CD4-positive, CD25-positive, alpha-beta regulatory T cell (primary cell): ENCODE data around the gene OPCML. TPM values are rescaled to one million over a fixed set of nuclear protein-coding genes. Genes with fewer than 3 reads are reported as not detected.

Experiments used
- ATAC-seq, 2 donors: fragments of 150-1000 bp; cut with Tn5 transposase; one replicate each; pipeline ENCODE4 v1.10.0; 2021; ENCODE audit warnings: low read depth in 2 of 2, moderate number of reproducible peaks in 2 of 2, moderate library complexity in 1 of 2
- DNase-seq, 3 donors: peaks; one replicate each; pipeline versions ENCODE4 v3.0.0 to v3.0.0-alpha.2; 2012 to 2022; ENCODE audit warnings: mixed read lengths in 1 of 3
- H3K27ac ChIP-seq: one replicate; pipeline ENCODE4 v1.7.0; 2013; ENCODE audit warnings: mild to moderate bottlenecking, low read length; ENCODE audit not compliant: insufficient read depth, poor library complexity, severe bottlenecking
- H3K27me3 ChIP-seq: one replicate; pipeline ENCODE4 v1.7.0; 2013; ENCODE audit warnings: low read length; ENCODE audit not compliant: control insufficient read depth, insufficient read depth
- H3K36me3 ChIP-seq: one replicate; pipeline ENCODE4 v1.7.0; 2013; ENCODE audit warnings: mild to moderate bottlenecking, low read length, moderate library complexity; ENCODE audit not compliant: control insufficient read depth, insufficient read depth
- H3K4me1 ChIP-seq: 2 replicates; pipeline ENCODE4 v1.7.0; 2013; ENCODE audit warnings: mild to moderate bottlenecking, low read length; ENCODE audit not compliant: insufficient read depth, control insufficient read depth, poor library complexity, severe bottlenecking
- H3K4me3 ChIP-seq: one replicate; pipeline ENCODE4 v1.7.0; 2013; ENCODE audit warnings: low read depth, mild to moderate bottlenecking, low read length, moderate library complexity
- H3K9me3 ChIP-seq, 2 experiments: 1 replicate in 1 of 2; 2 replicates in 1 of 2; pipeline ENCODE4 v1.7.0; 2013; ENCODE audit warnings: low read length in 2 of 2, mild to moderate bottlenecking in 1 of 2, moderate library complexity in 1 of 2; ENCODE audit not compliant: control insufficient read depth in 2 of 2
- H3K27ac Mint-ChIP-seq, 3 donors: one replicate each; pipeline ENCODE4 v1.8.0; 2020 to 2022; ENCODE audit warnings: mild to moderate bottlenecking in 3 of 3, mixed read lengths in 3 of 3, moderate library complexity in 2 of 3
- H3K27me3 Mint-ChIP-seq: one replicate; pipeline ENCODE4 v1.8.0; 2022; ENCODE audit warnings: mild to moderate bottlenecking, mixed read lengths
- H3K36me3 Mint-ChIP-seq: one replicate; pipeline ENCODE4 v1.8.0; 2020; ENCODE audit warnings: mixed read lengths
- H3K4me1 Mint-ChIP-seq, 4 donors: one replicate each; pipeline ENCODE4 v1.8.0; 2020 to 2022; ENCODE audit warnings: mixed read lengths in 4 of 4, mild to moderate bottlenecking in 1 of 4
- H3K4me3 Mint-ChIP-seq, 4 donors: one replicate each; pipeline ENCODE4 v1.8.0; 2020 to 2022; ENCODE audit warnings: mild to moderate bottlenecking in 4 of 4, mixed read lengths in 4 of 4, moderate library complexity in 3 of 4
- H3K9me3 Mint-ChIP-seq, 7 donors: one replicate each; pipeline ENCODE4 v1.8.0; 2020 to 2022; ENCODE audit warnings: mixed read lengths in 7 of 7, mild to moderate bottlenecking in 3 of 7, moderate library complexity in 2 of 7
- polyA plus RNA-seq, 4 donors: library from polyadenylated mRNA; unstranded; fragments of 300-500 nt; fragmentation: Illumina TruSeq; gene quantifications; one replicate each; pipeline ENCODE4 v1.2.3, GENCODE V29; 2021
- total RNA-seq: library from RNA; stranded (reverse); gene quantifications from one replicate; pipeline ENCODE4 v1.2.3, GENCODE V29; 2022

OPCML gene
- total and polyA plus RNA-seq, 5 donors from 2014 or later: not detected

DNA sequence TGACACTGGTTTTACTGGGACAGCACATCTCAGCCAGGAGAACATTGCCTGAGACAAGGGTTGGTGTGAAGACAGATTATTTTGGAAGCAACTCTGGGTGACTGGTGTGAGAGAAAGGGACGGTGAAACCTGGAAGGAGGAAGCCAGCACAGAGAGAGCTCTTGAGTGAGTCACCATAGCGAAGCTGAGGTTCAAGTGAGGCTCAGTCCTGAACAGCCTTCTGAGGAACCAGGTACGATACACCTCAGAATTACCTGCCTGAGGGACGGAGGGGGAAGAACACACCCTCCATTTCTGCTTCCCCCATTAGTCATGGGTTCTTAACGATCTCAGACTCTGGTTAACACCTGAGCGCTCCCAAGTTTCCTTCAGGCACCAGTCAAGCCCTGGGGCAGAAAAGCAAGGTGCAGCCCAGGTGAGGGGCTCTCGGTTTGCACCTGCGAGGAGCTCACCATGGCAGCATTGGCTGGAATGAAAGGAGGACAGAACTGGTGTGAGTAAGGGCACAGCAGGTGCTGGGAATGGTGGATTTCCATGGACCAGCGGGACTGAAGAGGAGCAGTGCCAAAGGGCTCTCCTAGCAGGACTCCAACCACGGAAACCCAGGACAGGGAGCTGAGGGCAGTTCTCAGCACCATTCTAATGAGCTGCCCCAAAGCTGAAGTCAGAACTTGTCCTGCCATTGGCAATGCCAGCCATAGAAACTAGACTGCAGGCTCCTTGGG, 459.3 kb downstream of the OPCML start:
- Mint-ChIP-seq H3K36me3 (no peaks in the 10 kb centered on the region), H3K4me1 (no peaks in the 10 kb centered on the region), H3K27me3 (no peaks in the 10 kb centered on the region), H3K9me3 (peaks cover 0 to 2% (median 0%) of the 10 kb centered on the region in 7 donors), H3K27ac (no peak overlapping the region), H3K4me3 (no peak overlapping the region)
- no peaks in the 10 kb centered on the region for H3K9me3 ChIP-seq
- no peaks in the 10 kb centered on the region for H3K27me3 ChIP-seq
- H3K27ac ChIP-seq: no peak overlapping the region
- no peak overlapping the region for H3K4me3 ChIP-seq
- H3K36me3 ChIP-seq: no peaks in the 10 kb centered on the region
- DNase-seq: no peak
- H3K4me1 ChIP-seq: no peaks in the 10 kb centered on the region
- ATAC-seq: no peak

DNA sequence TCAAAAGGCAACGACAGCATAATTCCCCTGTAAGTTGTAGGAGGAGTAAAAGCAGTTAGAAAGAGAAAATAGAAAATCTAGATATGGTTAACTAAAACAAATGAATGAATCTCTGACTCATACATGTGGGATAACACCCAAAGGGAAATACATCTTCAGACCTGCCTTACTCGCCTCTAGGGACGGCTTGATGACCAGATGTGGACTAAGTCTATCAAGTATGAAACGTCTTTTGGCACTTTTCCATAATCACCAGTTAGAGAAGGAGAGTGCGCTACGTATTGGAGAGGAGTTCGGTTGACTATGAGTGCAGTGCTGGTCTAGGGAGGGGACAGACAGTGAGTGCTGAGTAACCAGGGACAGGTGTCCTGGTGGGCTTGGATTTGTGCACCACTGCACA, 459.9 kb downstream of the OPCML start:
- DNase-seq (no peak), ATAC-seq (no peak)
- Mint-ChIP-seq H3K4me3 (no peak overlapping the region), H3K27me3 (no peaks in the 10 kb centered on the region), H3K27ac (no peak overlapping the region), H3K9me3 (peaks cover 0 to 5% (median 0%) of the 10 kb centered on the region in 7 donors), H3K36me3 (no peaks in the 10 kb centered on the region), H3K4me1 (no peaks in the 10 kb centered on the region)
- H3K27me3 ChIP-seq: no peaks in the 10 kb centered on the region
- H3K36me3 ChIP-seq: no peaks in the 10 kb centered on the region
- no peak overlapping the region for H3K27ac ChIP-seq
- H3K4me1 ChIP-seq: no peaks in the 10 kb centered on the region
- H3K4me3 ChIP-seq: no peak overlapping the region
- H3K9me3 ChIP-seq: no peaks in the 10 kb centered on the region

DNA sequence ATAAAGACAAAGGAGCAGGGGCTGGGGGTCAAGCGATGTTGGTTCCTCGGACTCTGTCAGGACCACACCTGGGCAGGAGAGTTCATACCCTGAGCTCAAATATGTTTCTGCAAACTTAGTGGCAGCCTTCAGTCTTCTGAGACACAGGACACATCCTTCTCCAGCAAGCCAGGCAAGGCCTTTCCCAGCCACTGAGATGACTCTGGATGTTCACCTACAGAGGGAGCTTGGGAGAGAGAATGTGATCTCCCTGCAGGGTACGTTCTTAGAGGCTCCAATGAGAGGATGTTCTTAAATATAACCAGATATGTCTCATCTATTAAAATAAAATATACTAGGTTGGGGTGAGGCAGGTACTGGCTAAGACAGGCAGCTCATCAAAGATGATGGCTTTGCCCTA, 461.5 kb downstream of the OPCML start:
- no peaks in the 10 kb centered on the region for H3K36me3 ChIP-seq
- Mint-ChIP-seq H3K4me3 (no peak overlapping the region), H3K27ac (no peak overlapping the region), H3K9me3 (peaks cover 0 to 7% (median 0%) of the 10 kb centered on the region in 7 donors), H3K27me3 (no peaks in the 10 kb centered on the region), H3K4me1 (no peaks in the 10 kb centered on the region), H3K36me3 (no peaks in the 10 kb centered on the region)
- H3K9me3 ChIP-seq: no peaks in the 10 kb centered on the region
- ATAC-seq: no peak
- no peak for DNase-seq
- H3K4me3 ChIP-seq: no peak overlapping the region
- no peaks in the 10 kb centered on the region for H3K4me1 ChIP-seq
- no peaks in the 10 kb centered on the region for H3K27me3 ChIP-seq
- no peak overlapping the region for H3K27ac ChIP-seq

GRCh38 chr11:133070021-133070713, 462.1 kb downstream of the OPCML start:
- DNase-seq (no peak), ATAC-seq (no peak)
- Histone ChIP-seq H3K27ac (no peak overlapping the region), H3K4me1 (no peaks in the 10 kb centered on the region), H3K4me3 (no peak overlapping the region), H3K9me3 (no peaks in the 10 kb centered on the region), H3K27me3 (no peaks in the 10 kb centered on the region), H3K36me3 (no peaks in the 10 kb centered on the region)
- no peaks in the 10 kb centered on the region for H3K36me3 Mint-ChIP-seq
- H3K4me1 Mint-ChIP-seq: no peaks in the 10 kb centered on the region
- no peak overlapping the region for H3K27ac Mint-ChIP-seq
- peaks cover 0 to 7% (median 0%) of the 10 kb centered on the region in 7 donors for H3K9me3 Mint-ChIP-seq
- H3K4me3 Mint-ChIP-seq: no peak overlapping the region
- no peaks in the 10 kb centered on the region for H3K27me3 Mint-ChIP-seq

DNA sequence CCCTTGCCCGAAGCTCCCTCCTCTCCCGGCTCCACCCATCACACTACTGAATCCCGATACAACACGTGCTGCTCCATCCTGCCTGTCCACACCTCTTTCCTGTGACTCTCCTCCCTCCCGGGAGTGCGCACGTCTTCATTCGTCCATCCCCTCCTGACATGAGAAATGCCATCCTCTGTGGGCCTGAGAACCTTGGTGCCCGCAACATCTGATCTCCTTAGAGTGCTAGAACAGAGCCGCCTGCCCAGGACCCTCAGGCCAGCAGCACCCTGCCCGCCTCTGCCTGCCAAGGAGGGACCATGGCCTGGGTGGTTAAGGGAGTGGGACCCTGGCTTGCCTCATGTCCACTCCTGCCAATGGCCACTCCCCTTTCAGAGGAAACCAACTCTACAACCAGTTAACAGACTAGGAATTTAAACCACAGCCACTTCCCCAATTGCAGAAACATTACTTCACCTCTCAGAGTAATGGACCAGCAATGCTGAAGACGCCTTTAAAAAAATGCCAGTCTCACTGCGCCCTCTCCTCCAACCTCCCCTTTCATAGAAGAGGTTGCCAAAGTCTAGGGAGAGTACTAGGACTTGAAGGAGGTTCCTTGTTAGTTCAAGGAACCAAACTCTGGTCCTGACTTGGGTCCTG, 466.3 kb downstream of the OPCML start:
- Histone ChIP-seq H3K27ac (no peak overlapping the region), H3K27me3 (no peaks in the 10 kb centered on the region), H3K9me3 (no peaks in the 10 kb centered on the region), H3K4me3 (no peak overlapping the region), H3K4me1 (no peaks in the 10 kb centered on the region), H3K36me3 (no peaks in the 10 kb centered on the region)
- Mint-ChIP-seq H3K36me3 (no peaks in the 10 kb centered on the region), H3K27me3 (peaks cover 10% of the 10 kb centered on the region), H3K27ac (no peak overlapping the region), H3K4me3 (peak overlapping the region in 1 of 4 donors; percentile 39), H3K4me1 (peaks cover 0 to 5% (median 2%) of the 10 kb centered on the region in 4 donors), H3K9me3 (peaks cover 0 to 7% (median 0%) of the 10 kb centered on the region in 7 donors)
- ATAC-seq (no peak), DNase-seq (no peak)

DNA sequence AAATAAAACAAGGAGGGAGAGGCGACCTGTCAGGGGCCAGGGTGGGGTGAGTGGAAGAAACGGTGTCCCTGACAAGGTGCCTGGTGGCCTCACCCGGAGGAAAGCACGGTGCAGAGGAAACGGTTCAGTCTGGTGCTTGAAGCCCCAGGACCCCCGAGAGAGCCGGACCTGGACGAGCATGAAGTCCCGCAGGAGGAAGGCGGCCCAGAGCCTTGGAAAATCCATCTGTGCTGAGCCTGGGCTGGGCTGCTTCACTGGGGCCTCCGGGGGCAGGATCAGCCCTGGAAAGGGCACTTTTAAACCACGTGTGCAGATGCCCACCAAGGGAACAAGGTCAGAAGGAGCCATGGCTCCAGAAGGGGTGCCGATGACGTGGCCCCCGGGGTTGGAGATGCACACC, 467.3 kb downstream of the OPCML start:
- ATAC-seq (no peak), DNase-seq (no peak)
- H3K4me1 Mint-ChIP-seq: peaks cover 0 to 5% (median 2%) of the 10 kb centered on the region in 4 donors
- H3K27me3 Mint-ChIP-seq: peaks cover 10% of the 10 kb centered on the region
- no peaks in the 10 kb centered on the region for H3K27me3 ChIP-seq
- no peak overlapping the region for H3K27ac Mint-ChIP-seq
- no peaks in the 10 kb centered on the region for H3K9me3 ChIP-seq
- peak overlapping the region in 1 of 4 donors; percentile 31 for H3K4me3 Mint-ChIP-seq
- H3K9me3 Mint-ChIP-seq: peaks cover 0 to 7% (median 0%) of the 10 kb centered on the region in 7 donors
- H3K36me3 ChIP-seq: no peaks in the 10 kb centered on the region
- no peaks in the 10 kb centered on the region for H3K36me3 Mint-ChIP-seq
- no peak overlapping the region for H3K27ac ChIP-seq
- no peaks in the 10 kb centered on the region for H3K4me1 ChIP-seq
- H3K4me3 ChIP-seq: no peak overlapping the region

GRCh38 chr11:133064152-133064877, 468.0 kb downstream of the OPCML start:
- no peaks in the 10 kb centered on the region for H3K36me3 Mint-ChIP-seq
- no peak overlapping the region for H3K27ac ChIP-seq
- peaks cover 10% of the 10 kb centered on the region for H3K27me3 Mint-ChIP-seq
- H3K4me3 ChIP-seq: no peak overlapping the region
- peak overlapping the region in 1 of 3 donors; percentile 91 for H3K27ac Mint-ChIP-seq
- peak overlapping the region in 1 of 4 donors; percentile 31 for H3K4me3 Mint-ChIP-seq
- H3K4me1 Mint-ChIP-seq: peaks cover 0 to 5% (median 2%) of the 10 kb centered on the region in 4 donors
- no peaks in the 10 kb centered on the region for H3K27me3 ChIP-seq
- H3K4me1 ChIP-seq: no peaks in the 10 kb centered on the region
- H3K36me3 ChIP-seq: no peaks in the 10 kb centered on the region
- peak in 1 of 3 donors; percentile 19 for DNase-seq
- peaks cover 0 to 7% (median 0%) of the 10 kb centered on the region in 7 donors for H3K9me3 Mint-ChIP-seq
- no peaks in the 10 kb centered on the region for H3K9me3 ChIP-seq
- no peak for ATAC-seq
